ENCODE measurements around the gene MAS1.

DNA sequence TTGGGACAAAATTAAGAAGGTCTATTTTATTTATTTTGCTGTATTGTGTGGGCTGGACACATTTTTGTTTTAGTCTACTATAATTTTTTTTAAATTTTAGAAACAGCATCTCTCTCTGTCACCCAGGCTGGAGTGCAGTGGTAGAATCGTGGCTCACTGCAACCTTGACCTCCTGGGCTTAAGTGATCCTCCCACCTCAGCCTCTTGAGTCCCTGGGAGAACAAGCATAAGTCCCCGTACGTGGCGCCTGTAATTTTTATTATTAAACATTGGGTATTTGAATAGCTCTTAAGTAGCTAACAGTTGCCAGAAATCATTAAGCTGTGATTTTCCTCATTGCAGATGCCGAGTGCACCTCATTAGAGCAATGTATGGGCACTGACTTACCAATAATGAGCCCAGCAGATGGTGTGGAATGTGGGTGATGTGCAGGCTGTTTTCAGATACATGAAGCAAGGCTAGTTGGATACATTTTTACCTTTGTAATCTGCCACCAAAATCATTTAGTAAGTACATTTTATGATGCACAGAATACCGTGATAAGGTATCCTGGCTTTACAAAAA, 10.3 kb upstream of the MAS1 start:
- TF ChIP-seq, protein P1, sequence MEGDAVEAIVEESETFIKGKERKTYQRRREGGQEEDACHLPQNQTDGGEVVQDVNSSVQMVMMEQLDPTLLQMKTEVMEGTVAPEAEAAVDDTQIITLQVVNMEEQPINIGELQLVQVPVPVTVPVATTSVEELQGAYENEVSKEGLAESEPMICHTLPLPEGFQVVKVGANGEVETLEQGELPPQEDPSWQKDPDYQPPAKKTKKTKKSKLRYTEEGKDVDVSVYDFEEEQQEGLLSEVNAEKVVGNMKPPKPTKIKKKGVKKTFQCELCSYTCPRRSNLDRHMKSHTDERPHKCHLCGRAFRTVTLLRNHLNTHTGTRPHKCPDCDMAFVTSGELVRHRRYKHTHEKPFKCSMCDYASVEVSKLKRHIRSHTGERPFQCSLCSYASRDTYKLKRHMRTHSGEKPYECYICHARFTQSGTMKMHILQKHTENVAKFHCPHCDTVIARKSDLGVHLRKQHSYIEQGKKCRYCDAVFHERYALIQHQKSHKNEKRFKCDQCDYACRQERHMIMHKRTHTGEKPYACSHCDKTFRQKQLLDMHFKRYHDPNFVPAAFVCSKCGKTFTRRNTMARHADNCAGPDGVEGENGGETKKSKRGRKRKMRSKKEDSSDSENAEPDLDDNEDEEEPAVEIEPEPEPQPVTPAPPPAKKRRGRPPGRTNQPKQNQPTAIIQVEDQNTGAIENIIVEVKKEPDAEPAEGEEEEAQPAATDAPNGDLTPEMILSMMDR (IDR thresholded peaks at IDR 0.05; ENCODE audit: low read depth, low read length, missing input control): no peak
- no peak for TF ChIP-seq RAD21 (IDR thresholded peaks at IDR 0.05)
- no peak for TF ChIP-seq TAF1 (conservative IDR thresholded peaks at IDR 0.05)
- TF ChIP-seq SP1 (IDR thresholded peaks at IDR 0.05): no peak
- no peak for TF ChIP-seq GABPA (IDR thresholded peaks at IDR 0.05 in 1 of 2, conservative IDR thresholded peaks at IDR 0.05 in 1 of 2)
- TF ChIP-seq, protein P2, sequence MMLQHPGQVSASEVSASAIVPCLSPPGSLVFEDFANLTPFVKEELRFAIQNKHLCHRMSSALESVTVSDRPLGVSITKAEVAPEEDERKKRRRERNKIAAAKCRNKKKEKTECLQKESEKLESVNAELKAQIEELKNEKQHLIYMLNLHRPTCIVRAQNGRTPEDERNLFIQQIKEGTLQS (IDR thresholded peaks at IDR 0.05): no peak
- TF ChIP-seq EGR1 (IDR thresholded peaks at IDR 0.05; ENCODE audit: low read depth in 2 of 2): no peak
- TF ChIP-seq, protein P3, sequence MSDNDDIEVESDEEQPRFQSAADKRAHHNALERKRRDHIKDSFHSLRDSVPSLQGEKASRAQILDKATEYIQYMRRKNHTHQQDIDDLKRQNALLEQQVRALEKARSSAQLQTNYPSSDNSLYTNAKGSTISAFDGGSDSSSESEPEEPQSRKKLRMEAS (IDR thresholded peaks at IDR 0.05): no peak
- TF ChIP-seq, protein P4, sequence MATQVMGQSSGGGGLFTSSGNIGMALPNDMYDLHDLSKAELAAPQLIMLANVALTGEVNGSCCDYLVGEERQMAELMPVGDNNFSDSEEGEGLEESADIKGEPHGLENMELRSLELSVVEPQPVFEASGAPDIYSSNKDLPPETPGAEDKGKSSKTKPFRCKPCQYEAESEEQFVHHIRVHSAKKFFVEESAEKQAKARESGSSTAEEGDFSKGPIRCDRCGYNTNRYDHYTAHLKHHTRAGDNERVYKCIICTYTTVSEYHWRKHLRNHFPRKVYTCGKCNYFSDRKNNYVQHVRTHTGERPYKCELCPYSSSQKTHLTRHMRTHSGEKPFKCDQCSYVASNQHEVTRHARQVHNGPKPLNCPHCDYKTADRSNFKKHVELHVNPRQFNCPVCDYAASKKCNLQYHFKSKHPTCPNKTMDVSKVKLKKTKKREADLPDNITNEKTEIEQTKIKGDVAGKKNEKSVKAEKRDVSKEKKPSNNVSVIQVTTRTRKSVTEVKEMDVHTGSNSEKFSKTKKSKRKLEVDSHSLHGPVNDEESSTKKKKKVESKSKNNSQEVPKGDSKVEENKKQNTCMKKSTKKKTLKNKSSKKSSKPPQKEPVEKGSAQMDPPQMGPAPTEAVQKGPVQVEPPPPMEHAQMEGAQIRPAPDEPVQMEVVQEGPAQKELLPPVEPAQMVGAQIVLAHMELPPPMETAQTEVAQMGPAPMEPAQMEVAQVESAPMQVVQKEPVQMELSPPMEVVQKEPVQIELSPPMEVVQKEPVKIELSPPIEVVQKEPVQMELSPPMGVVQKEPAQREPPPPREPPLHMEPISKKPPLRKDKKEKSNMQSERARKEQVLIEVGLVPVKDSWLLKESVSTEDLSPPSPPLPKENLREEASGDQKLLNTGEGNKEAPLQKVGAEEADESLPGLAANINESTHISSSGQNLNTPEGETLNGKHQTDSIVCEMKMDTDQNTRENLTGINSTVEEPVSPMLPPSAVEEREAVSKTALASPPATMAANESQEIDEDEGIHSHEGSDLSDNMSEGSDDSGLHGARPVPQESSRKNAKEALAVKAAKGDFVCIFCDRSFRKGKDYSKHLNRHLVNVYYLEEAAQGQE (IDR thresholded peaks at IDR 0.05): no peak
- TF ChIP-seq RXRA (IDR thresholded peaks at IDR 0.05): no peak

Measured in liver (tissue), 3 donors.